ENCODE results near the gene TFIP11.

- TF ChIP-seq POLR2A (IDR thresholded peaks at IDR 0.05) (no peak), POLR2AphosphoS5 (IDR thresholded peaks at IDR 0.05) (no peak), CTCF (IDR thresholded peaks at IDR 0.05) (no peak)
These were observed 36.0 kb upstream of the TFIP11 start for GRCh38 chr22:26548303-26548702.
